ENCODE data around the gene ZBTB20. TPM values are rescaled to one million over a fixed set of nuclear protein-coding genes. Genes with fewer than 3 reads are reported as not detected.

Gene ZBTB20
- total and polyA plus RNA-seq, 9 donors, result 4.3 to 160 (median 107) TPM

DNA sequence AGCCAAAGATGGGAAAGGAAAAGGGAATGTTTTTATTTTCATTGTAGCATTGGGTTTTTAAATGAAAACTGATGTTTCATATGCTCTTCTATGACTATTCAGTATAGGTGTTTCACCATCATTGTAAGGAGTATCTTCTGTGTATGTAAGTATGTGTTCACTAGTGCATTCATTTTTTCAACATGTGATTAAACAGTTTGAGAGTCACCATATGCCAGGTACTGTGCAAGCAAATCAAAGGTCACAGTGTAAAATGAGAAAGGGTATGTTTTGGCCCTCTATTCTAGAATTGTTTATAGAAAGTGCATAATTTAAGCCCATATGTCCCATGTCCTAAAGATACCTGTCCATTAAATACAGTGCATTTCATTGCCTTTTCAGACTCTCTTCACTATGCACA, 207.2 kb downstream of the ZBTB20 start:
- H3K4me3 ChIP-seq, result no peak overlapping the region
- TF ChIP-seq, protein P1, sequence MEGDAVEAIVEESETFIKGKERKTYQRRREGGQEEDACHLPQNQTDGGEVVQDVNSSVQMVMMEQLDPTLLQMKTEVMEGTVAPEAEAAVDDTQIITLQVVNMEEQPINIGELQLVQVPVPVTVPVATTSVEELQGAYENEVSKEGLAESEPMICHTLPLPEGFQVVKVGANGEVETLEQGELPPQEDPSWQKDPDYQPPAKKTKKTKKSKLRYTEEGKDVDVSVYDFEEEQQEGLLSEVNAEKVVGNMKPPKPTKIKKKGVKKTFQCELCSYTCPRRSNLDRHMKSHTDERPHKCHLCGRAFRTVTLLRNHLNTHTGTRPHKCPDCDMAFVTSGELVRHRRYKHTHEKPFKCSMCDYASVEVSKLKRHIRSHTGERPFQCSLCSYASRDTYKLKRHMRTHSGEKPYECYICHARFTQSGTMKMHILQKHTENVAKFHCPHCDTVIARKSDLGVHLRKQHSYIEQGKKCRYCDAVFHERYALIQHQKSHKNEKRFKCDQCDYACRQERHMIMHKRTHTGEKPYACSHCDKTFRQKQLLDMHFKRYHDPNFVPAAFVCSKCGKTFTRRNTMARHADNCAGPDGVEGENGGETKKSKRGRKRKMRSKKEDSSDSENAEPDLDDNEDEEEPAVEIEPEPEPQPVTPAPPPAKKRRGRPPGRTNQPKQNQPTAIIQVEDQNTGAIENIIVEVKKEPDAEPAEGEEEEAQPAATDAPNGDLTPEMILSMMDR (IDR thresholded peaks at IDR 0.05), result no peak
- TF ChIP-seq EP300 (IDR thresholded peaks at IDR 0.05) (no peak), POLR2A (IDR thresholded peaks at IDR 0.05) (no peak)
- no peak overlapping the region for H3K27ac ChIP-seq
- H3K36me3 ChIP-seq, result no peaks in the 10 kb centered on the region
- peaks cover 1% of the 10 kb centered on the region for H3K4me1 ChIP-seq (ENCODE audit: insufficient read depth)
- no peaks in the 10 kb centered on the region for H3K27me3 ChIP-seq
- intact Hi-C loops (cut with DNase I), result no loop called here
- DNase-seq, result no peak
- no peaks in the 10 kb centered on the region for H3K9me3 ChIP-seq

DNA sequence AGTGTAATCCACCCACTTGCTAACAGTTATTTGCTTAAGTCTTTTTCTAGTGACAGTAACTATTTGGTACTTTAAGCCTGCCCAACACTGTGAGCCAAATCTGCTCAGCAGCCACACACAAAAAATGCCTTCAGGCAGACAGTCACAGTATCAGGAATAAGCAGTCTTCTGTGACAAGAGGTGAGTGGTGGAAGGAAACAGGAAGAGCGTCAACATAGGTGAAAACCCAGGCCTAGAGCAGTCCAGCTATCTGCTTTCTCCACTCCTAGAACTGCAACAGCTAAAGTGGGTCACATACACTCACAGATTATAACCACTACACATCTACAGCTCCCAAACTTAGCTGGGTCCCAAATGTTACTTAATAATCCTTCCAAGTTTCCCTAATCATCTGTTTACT, 213.7 kb downstream of the ZBTB20 start:
- Histone ChIP-seq H3K27ac (no peak overlapping the region), H3K27me3 (no peaks in the 10 kb centered on the region), H3K36me3 (no peaks in the 10 kb centered on the region), H3K4me1 (ENCODE audit: insufficient read depth) (no peaks in the 10 kb centered on the region), H3K9me3 (no peaks in the 10 kb centered on the region), H3K4me3 (no peak overlapping the region)
- TF ChIP-seq POLR2A (IDR thresholded peaks at IDR 0.05), result no peak
- no peak for TF ChIP-seq EP300 (IDR thresholded peaks at IDR 0.05)
- TF ChIP-seq, protein P1 (IDR thresholded peaks at IDR 0.05), result no peak
- 96 to 100% (median 98%) methylated on average over 1 of the region's 1 CpG for WGBS, 3 donors
- DNase-seq, result no peak
- intact Hi-C loops (cut with DNase I), result no loop called here

DNA sequence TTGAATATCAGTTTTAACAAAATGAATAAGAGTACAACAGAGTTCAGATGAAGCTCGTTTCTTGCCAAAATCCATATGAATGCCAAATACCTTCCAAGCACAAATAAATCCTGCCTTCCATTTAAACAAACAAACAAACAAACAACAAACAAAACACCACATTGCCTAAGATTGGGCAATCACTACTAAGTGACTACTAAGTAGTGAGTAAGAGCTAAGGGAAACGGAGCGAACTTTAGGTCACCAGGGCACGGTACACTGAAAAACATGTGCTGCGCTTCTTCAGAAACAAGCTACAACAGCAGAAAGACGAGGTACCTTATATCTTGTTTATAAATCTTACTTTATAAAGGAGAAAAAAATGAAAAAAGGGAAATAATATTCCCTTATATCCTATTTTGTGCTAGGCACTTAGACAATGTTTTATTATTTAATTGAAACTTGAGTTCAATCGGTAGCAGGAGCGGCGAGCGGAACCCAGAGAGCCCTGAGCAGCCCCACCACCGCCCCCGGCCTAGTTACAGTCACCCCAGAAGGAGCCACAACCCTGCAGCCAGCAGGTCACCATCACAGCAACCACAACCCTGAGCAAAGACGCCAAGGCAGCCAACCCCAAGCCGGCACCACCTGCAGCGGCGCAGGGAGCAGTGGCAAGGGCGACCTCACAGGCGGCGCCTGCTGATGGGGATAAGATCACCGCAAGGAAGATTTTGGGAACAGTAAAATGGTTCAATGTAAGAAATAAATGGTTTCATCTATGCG, 216.9 kb downstream of the ZBTB20 start:
- WGBS, 3 donors, result 93 to 97% (median 96%) methylated on average over 21 of the region's 21 CpGs
- intact Hi-C loops (cut with DNase I), result no loop called here

DNA sequence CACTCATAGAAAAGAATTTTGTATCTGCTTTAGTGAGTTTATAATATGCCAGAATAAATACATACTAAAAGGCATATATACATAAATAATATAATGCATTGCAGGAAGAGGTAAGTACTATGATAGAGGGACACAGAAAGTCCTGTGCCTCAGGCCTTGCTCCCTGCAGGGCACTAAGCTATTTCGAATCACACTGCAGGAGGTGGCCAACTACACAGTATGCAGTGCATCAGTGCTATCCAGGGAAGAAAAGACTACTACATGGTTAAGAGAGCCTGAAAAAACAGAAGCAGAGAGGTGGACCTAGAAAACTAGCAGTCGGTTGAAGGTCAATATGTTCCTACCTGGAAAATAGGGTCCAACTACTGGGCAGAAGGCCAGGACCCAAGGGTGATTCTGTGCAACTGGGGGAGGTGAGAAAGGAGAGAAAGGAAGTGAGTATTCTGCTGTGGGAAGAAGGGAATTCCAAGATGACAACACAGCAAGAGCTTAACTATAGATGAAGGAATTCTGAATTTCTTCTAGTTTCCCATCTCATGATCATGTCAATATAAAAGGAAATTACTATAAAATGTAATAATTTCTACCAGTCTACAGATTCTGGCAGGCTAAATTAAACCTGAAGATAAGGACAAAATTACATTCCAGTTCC, 218.0 kb downstream of the ZBTB20 start:
- DNase-seq, result no peak
- WGBS, 3 donors, result 80 to 92% (median 84%) methylated on average over 2 of the region's 2 CpGs
- TF ChIP-seq POLR2A (IDR thresholded peaks at IDR 0.05), result no peak
- TF ChIP-seq, protein P1 (IDR thresholded peaks at IDR 0.05), result no peak
- TF ChIP-seq EP300 (IDR thresholded peaks at IDR 0.05), result no peak
- no peak overlapping the region for H3K4me3 ChIP-seq
- no peaks in the 10 kb centered on the region for H3K36me3 ChIP-seq
- no peaks in the 10 kb centered on the region for H3K27me3 ChIP-seq
- H3K27ac ChIP-seq, result no peak overlapping the region
- intact Hi-C loops (cut with DNase I), result no loop called here
- H3K4me1 ChIP-seq (ENCODE audit: insufficient read depth), result no peaks in the 10 kb centered on the region
- no peaks in the 10 kb centered on the region for H3K9me3 ChIP-seq

More for the DNA sequence above, 216.9 kb downstream of the ZBTB20 start:
- DNase-seq, result no peak
- Histone ChIP-seq H3K4me3 (no peak overlapping the region), H3K4me1 (ENCODE audit: insufficient read depth) (no peaks in the 10 kb centered on the region), H3K9me3 (no peaks in the 10 kb centered on the region), H3K27me3 (no peaks in the 10 kb centered on the region), H3K27ac (no peak overlapping the region), H3K36me3 (no peaks in the 10 kb centered on the region)
- TF ChIP-seq POLR2A (IDR thresholded peaks at IDR 0.05), result no peak
- TF ChIP-seq, protein P1 (IDR thresholded peaks at IDR 0.05), result no peak
- no peak for TF ChIP-seq EP300 (IDR thresholded peaks at IDR 0.05)
